ENCODE measurements around the gene AGTRAP. TPM values are rescaled to one million over a fixed set of nuclear protein-coding genes. Genes with fewer than 3 reads are reported as not detected.

Gene AGTRAP
- 51.0 and 59.9 TPM in 2 replicates for total RNA-seq

GRCh38 chr1:11735854-11736745 lies at the start of gene AGTRAP:
AGTRAP (plus strand) TSS chr1:11736136; CDS start chr1:11736209, 73 bp downstream.

GRCh38 chr1:11691302-11691914 lies 44.5 kb upstream of the AGTRAP start, which contains the start of gene DRAXIN:
DRAXIN (plus strand) TSS chr1:11691710; CDS start chr1:11706259, 14,549 bp downstream.

GRCh38 chr1:11761988-11762406 lies 26.1 kb downstream of the AGTRAP start, which contains the start of gene C1orf167:
C1orf167 (plus strand) TSS chr1:11762193; CDS start chr1:11764401, 2,208 bp downstream.

Other genes with a start within 250 kb of the AGTRAP start
- gene FBXO2, start 81.7 kb upstream of the AGTRAP start, total RNA-seq: 0.22 and 1.2 TPM in 2 replicates
- gene FBXO44, start 81.3 kb upstream of the AGTRAP start, total RNA-seq: 10.0 and 24.5 TPM in 2 replicates
- 6.6 and 6.8 TPM in 2 replicates for gene FBXO6, start 71.9 kb upstream of the AGTRAP start, total RNA-seq
- gene MAD2L2, start 55.0 kb upstream of the AGTRAP start, total RNA-seq: 40.9 and 86.3 TPM in 2 replicates
- gene DRAXIN, start 44.4 kb upstream of the AGTRAP start, total RNA-seq: under 0.01 and 0.12 TPM in 2 replicates
- gene C1orf167, start 26.1 kb downstream of the AGTRAP start, total RNA-seq: not detected in 2 replicates
- 28.8 and 34.5 TPM in 2 replicates for gene MTHFR, start 69.8 kb downstream of the AGTRAP start, total RNA-seq
- gene CLCN6, start 70.1 kb downstream of the AGTRAP start, total RNA-seq: 22.5 and 28.4 TPM in 2 replicates
- gene NPPA, start 111.6 kb downstream of the AGTRAP start, total RNA-seq: not detected in 2 replicates
- gene NPPB, start 122.8 kb downstream of the AGTRAP start, total RNA-seq: not detected in 2 replicates
- 75.1 and 84.0 TPM in 2 replicates for gene KIAA2013, start 190.3 kb downstream of the AGTRAP start, total RNA-seq
- 279 and 552 TPM in 2 replicates for gene PLOD1, start 198.6 kb downstream of the AGTRAP start, total RNA-seq
- gene MFN2, start 244.3 kb downstream of the AGTRAP start, total RNA-seq: 61.0 and 84.4 TPM in 2 replicates

Measured in uterine smooth muscle cell (primary cell).